Measurements from ENCODE around the gene SRPRB. TPM values are rescaled to one million over a fixed set of nuclear protein-coding genes. Genes with fewer than 3 reads are reported as not detected.

SRPRB gene
- total RNA-seq, 1 donor, result 13.4 TPM

- Histone ChIP-seq H3K9me3 (ENCODE audit: low read depth, low read length) (no peaks in the 10 kb centered on the region), H3K4me1 (ENCODE audit: insufficient read depth, low read length) (no peaks in the 10 kb centered on the region), H3K4me3 (ENCODE audit: low read length) (no peak overlapping the region), H3K27me3 (ENCODE audit: insufficient read depth, low read length) (no peaks in the 10 kb centered on the region)
These were observed 50.7 kb downstream of the SRPRB start for GRCh38 chr3:133856316-133856715.

- H3K4me3 ChIP-seq (ENCODE audit: low read length), result no peak overlapping the region
- H3K4me1 ChIP-seq (ENCODE audit: insufficient read depth, low read length), result no peaks in the 10 kb centered on the region
- no peaks in the 10 kb centered on the region for H3K27me3 ChIP-seq (ENCODE audit: insufficient read depth, low read length)
- H3K9me3 ChIP-seq (ENCODE audit: low read depth, low read length), result no peaks in the 10 kb centered on the region
These were observed 52.2 kb downstream of the SRPRB start for GRCh38 chr3:133857767-133858166.

- no peak overlapping the region for H3K4me3 ChIP-seq (ENCODE audit: low read length)
- no peaks in the 10 kb centered on the region for H3K9me3 ChIP-seq (ENCODE audit: low read depth, low read length)
- no peaks in the 10 kb centered on the region for H3K27me3 ChIP-seq (ENCODE audit: insufficient read depth, low read length)
- H3K4me1 ChIP-seq (ENCODE audit: insufficient read depth, low read length), result no peaks in the 10 kb centered on the region
These were observed 54.0 kb downstream of the SRPRB start for GRCh38 chr3:133859381-133860234.

GRCh38 chr3:133860519-133860918, 54.9 kb downstream of the SRPRB start:
- H3K9me3 ChIP-seq (ENCODE audit: low read depth, low read length), result no peaks in the 10 kb centered on the region
- H3K4me3 ChIP-seq (ENCODE audit: low read length), result no peak overlapping the region
- no peaks in the 10 kb centered on the region for H3K27me3 ChIP-seq (ENCODE audit: insufficient read depth, low read length)
- H3K4me1 ChIP-seq (ENCODE audit: insufficient read depth, low read length), result no peaks in the 10 kb centered on the region

GRCh38 chr3:133862161-133862560, 56.5 kb downstream of the SRPRB start:
- Histone ChIP-seq H3K27me3 (ENCODE audit: insufficient read depth, low read length) (no peaks in the 10 kb centered on the region), H3K9me3 (ENCODE audit: low read depth, low read length) (no peaks in the 10 kb centered on the region), H3K4me1 (ENCODE audit: insufficient read depth, low read length) (no peaks in the 10 kb centered on the region)

GRCh38 chr3:133863911-133864310, 58.3 kb downstream of the SRPRB start:
- no peaks in the 10 kb centered on the region for H3K9me3 ChIP-seq (ENCODE audit: low read depth, low read length)
- H3K4me3 ChIP-seq (ENCODE audit: low read length), result no peak overlapping the region
- H3K4me1 ChIP-seq (ENCODE audit: insufficient read depth, low read length), result no peaks in the 10 kb centered on the region
- no peaks in the 10 kb centered on the region for H3K27me3 ChIP-seq (ENCODE audit: insufficient read depth, low read length)

More at GRCh38 chr3:133862161-133862560, 56.5 kb downstream of the SRPRB start:
- no peak overlapping the region for H3K4me3 ChIP-seq (ENCODE audit: low read length)

- Histone ChIP-seq H3K9me3 (ENCODE audit: low read depth, low read length) (no peaks in the 10 kb centered on the region), H3K4me1 (ENCODE audit: insufficient read depth, low read length) (no peaks in the 10 kb centered on the region), H3K27me3 (ENCODE audit: insufficient read depth, low read length) (no peaks in the 10 kb centered on the region), H3K4me3 (ENCODE audit: low read length) (no peak overlapping the region)
These were observed 59.0 kb downstream of the SRPRB start for GRCh38 chr3:133864616-133865015.

GRCh38 chr3:133865136-133865855, 59.7 kb downstream of the SRPRB start:
- Histone ChIP-seq H3K27me3 (ENCODE audit: insufficient read depth, low read length) (no peaks in the 10 kb centered on the region), H3K4me1 (ENCODE audit: insufficient read depth, low read length) (no peaks in the 10 kb centered on the region), H3K9me3 (ENCODE audit: low read depth, low read length) (no peaks in the 10 kb centered on the region), H3K4me3 (ENCODE audit: low read length) (no peak overlapping the region)

GRCh38 chr3:133866141-133866540, 60.5 kb downstream of the SRPRB start:
- Histone ChIP-seq H3K27me3 (ENCODE audit: insufficient read depth, low read length) (no peaks in the 10 kb centered on the region), H3K4me1 (ENCODE audit: insufficient read depth, low read length) (no peaks in the 10 kb centered on the region), H3K9me3 (ENCODE audit: low read depth, low read length) (no peaks in the 10 kb centered on the region), H3K4me3 (ENCODE audit: low read length) (no peak overlapping the region)

- no peaks in the 10 kb centered on the region for H3K9me3 ChIP-seq (ENCODE audit: low read depth, low read length)
- no peaks in the 10 kb centered on the region for H3K4me1 ChIP-seq (ENCODE audit: insufficient read depth, low read length)
- no peaks in the 10 kb centered on the region for H3K27me3 ChIP-seq (ENCODE audit: insufficient read depth, low read length)
- no peak overlapping the region for H3K4me3 ChIP-seq (ENCODE audit: low read length)
These were observed 62.6 kb downstream of the SRPRB start for GRCh38 chr3:133868186-133868585.

- Histone ChIP-seq H3K27me3 (ENCODE audit: insufficient read depth, low read length) (no peaks in the 10 kb centered on the region), H3K9me3 (ENCODE audit: low read depth, low read length) (no peaks in the 10 kb centered on the region), H3K4me1 (ENCODE audit: insufficient read depth, low read length) (no peaks in the 10 kb centered on the region), H3K4me3 (ENCODE audit: low read length) (no peak overlapping the region)
These were observed 63.3 kb downstream of the SRPRB start for GRCh38 chr3:133868758-133869475.

- H3K27me3 ChIP-seq (ENCODE audit: insufficient read depth, low read length), result no peaks in the 10 kb centered on the region
- H3K4me1 ChIP-seq (ENCODE audit: insufficient read depth, low read length), result no peaks in the 10 kb centered on the region
- H3K4me3 ChIP-seq (ENCODE audit: low read length), result no peak overlapping the region
- no peaks in the 10 kb centered on the region for H3K9me3 ChIP-seq (ENCODE audit: low read depth, low read length)
These were observed 64.0 kb downstream of the SRPRB start for GRCh38 chr3:133869586-133869985.

GRCh38 chr3:133870822-133871221, 65.2 kb downstream of the SRPRB start:
- no peaks in the 10 kb centered on the region for H3K4me1 ChIP-seq (ENCODE audit: insufficient read depth, low read length)
- H3K9me3 ChIP-seq (ENCODE audit: low read depth, low read length), result no peaks in the 10 kb centered on the region
- no peak overlapping the region for H3K4me3 ChIP-seq (ENCODE audit: low read length)
- no peaks in the 10 kb centered on the region for H3K27me3 ChIP-seq (ENCODE audit: insufficient read depth, low read length)
